Endodermal cell (in vitro differentiated cells): ENCODE data around the gene CAPRIN1. TPM values are rescaled to one million over a fixed set of nuclear protein-coding genes. Genes with fewer than 3 reads are reported as not detected.

Experiments used
- DNase-seq: peaks from one replicate; pipeline ENCODE4 v3.0.0-alpha.2; 2017
- H3K27ac ChIP-seq: 2 replicates; pipeline ENCODE4 v1.5.1; 2013; ENCODE audit warnings: mild to moderate bottlenecking, low read depth, low read length, moderate library complexity
- H3K27me3 ChIP-seq: 2 replicates; pipeline ENCODE4 v1.6.1; 2013; ENCODE audit warnings: mild to moderate bottlenecking, low read length, moderate library complexity; ENCODE audit not compliant: insufficient read depth, control insufficient read depth, poor library complexity, severe bottlenecking
- H3K36me3 ChIP-seq: 2 replicates; pipeline ENCODE4 v1.7.0; 2013; ENCODE audit warnings: mild to moderate bottlenecking, low read length, moderate library complexity; ENCODE audit not compliant: control insufficient read depth, insufficient read depth
- H3K4me1 ChIP-seq: one replicate; pipeline ENCODE4 v1.7.0; 2013; ENCODE audit warnings: low read length; ENCODE audit not compliant: control insufficient read depth, insufficient read depth
- H3K4me3 ChIP-seq: 2 replicates; pipeline ENCODE4 v1.5.1; 2013; ENCODE audit warnings: mild to moderate bottlenecking, low read length, moderate library complexity
- H3K9ac ChIP-seq: 2 replicates; pipeline ENCODE4 v1.6.1; 2013; ENCODE audit warnings: mild to moderate bottlenecking, low read length, moderate library complexity; ENCODE audit not compliant: poor library complexity, severe bottlenecking; ENCODE audit errors: extremely low read depth
- H3K9me3 ChIP-seq: 2 replicates; pipeline ENCODE4 v1.6.1; 2013; ENCODE audit warnings: mild to moderate bottlenecking, low read length, moderate library complexity; ENCODE audit not compliant: control insufficient read depth
- H3K27ac Mint-ChIP-seq: 2 replicates; pipeline ENCODE4 v1.8.0; 2020; ENCODE audit warnings: mixed read lengths
- H3K27me3 Mint-ChIP-seq: 2 replicates; pipeline ENCODE4 v1.8.0; 2021; ENCODE audit warnings: mild to moderate bottlenecking, mixed read lengths; ENCODE audit not compliant: insufficient read depth
- H3K36me3 Mint-ChIP-seq: 2 replicates; pipeline ENCODE4 v1.8.0; 2020; ENCODE audit warnings: low read depth, mixed read lengths
- H3K4me1 Mint-ChIP-seq: 2 replicates; pipeline ENCODE4 v1.8.0; 2020; ENCODE audit warnings: mixed read lengths
- H3K4me3 Mint-ChIP-seq: 2 replicates; pipeline ENCODE4 v1.8.0; 2020; ENCODE audit warnings: mild to moderate bottlenecking, moderate library complexity, mixed read lengths
- H3K9me3 Mint-ChIP-seq: 2 replicates; pipeline ENCODE4 v1.8.0; 2020; ENCODE audit warnings: mild to moderate bottlenecking, mixed read lengths
- WGBS, 2 experiments: methylation state at CpG; one replicate each; pipeline versions ENCODE4 v1.1.5 to v1.1.7; 2013; ENCODE audit warnings: missing lambda C conversion rate in 2 of 2, mixed read lengths in 1 of 2; ENCODE audit not compliant: insufficient coverage in 1 of 2, insufficient read length in 1 of 2; 5-methylcytosine and 5-hydroxymethylcytosine counted together
- total RNA-seq, 2 donors: library from RNA; stranded (reverse); fragmentation: NEBNext Ultra II Directional in 1 of 2; extraction: Animal tissue kit (Norgen Biotek cat#: 25700) in 1 of 2; gene quantifications; 2 replicates in 1 of 2; 3 replicates in 1 of 2; pipeline ENCODE4 v1.2.1, GENCODE V29; 2021
- TF ChIP-seq, protein P1 (sequence below): fragments of 200-600 bp; sonication (generic); conservative IDR thresholded peaks from 2 replicates; pipeline ENCODE4 v1.5.0; 2021; ENCODE audit warnings: antibody characterized with exemption, mild to moderate bottlenecking

CAPRIN1 gene
- total RNA-seq, 2 donors from 2014 or later = 226 to 241 TPM

DNA sequence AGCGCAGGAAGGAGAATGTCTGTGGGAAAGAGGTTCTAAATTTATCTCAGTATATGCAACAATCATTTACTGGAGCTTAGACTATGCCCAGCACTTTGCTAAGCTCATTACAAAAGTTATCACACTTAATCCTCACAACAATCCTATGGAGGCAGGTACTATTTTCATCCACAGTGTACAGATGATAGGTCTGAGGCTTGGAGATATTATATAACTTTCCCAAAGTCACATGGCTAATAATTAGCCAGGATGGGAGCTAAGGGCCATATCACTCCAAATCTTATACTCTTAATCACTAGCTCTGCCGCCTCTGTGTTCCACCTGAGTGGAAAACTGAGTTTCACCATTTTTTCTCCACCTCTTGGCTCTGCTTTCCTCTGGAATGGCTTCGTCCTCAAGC lies 47.3 kb upstream of the CAPRIN1 start:
- no peaks in the 10 kb centered on the region for H3K4me1 Mint-ChIP-seq
- no peaks in the 10 kb centered on the region for H3K36me3 Mint-ChIP-seq
- peaks cover 12% of the 10 kb centered on the region for H3K27me3 Mint-ChIP-seq
- H3K27ac Mint-ChIP-seq = no peak overlapping the region
- TF ChIP-seq, protein P1, sequence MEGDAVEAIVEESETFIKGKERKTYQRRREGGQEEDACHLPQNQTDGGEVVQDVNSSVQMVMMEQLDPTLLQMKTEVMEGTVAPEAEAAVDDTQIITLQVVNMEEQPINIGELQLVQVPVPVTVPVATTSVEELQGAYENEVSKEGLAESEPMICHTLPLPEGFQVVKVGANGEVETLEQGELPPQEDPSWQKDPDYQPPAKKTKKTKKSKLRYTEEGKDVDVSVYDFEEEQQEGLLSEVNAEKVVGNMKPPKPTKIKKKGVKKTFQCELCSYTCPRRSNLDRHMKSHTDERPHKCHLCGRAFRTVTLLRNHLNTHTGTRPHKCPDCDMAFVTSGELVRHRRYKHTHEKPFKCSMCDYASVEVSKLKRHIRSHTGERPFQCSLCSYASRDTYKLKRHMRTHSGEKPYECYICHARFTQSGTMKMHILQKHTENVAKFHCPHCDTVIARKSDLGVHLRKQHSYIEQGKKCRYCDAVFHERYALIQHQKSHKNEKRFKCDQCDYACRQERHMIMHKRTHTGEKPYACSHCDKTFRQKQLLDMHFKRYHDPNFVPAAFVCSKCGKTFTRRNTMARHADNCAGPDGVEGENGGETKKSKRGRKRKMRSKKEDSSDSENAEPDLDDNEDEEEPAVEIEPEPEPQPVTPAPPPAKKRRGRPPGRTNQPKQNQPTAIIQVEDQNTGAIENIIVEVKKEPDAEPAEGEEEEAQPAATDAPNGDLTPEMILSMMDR = no peak
- Histone ChIP-seq H3K36me3 (no peaks in the 10 kb centered on the region), H3K9me3 (no peaks in the 10 kb centered on the region), H3K4me3 (no peak overlapping the region), H3K27ac (no peak overlapping the region), H3K4me1 (no peaks in the 10 kb centered on the region), H3K27me3 (peaks cover 19% of the 10 kb centered on the region), H3K9ac (no peak overlapping the region)
- H3K4me3 Mint-ChIP-seq = no peak overlapping the region
- no peak for DNase-seq
- 68% methylated on average over 2 of the region's 3 CpGs; no CpG with 5 or more reads in 1 of the 2 experiments for WGBS, 2 experiments
- H3K9me3 Mint-ChIP-seq = no peaks in the 10 kb centered on the region

DNA sequence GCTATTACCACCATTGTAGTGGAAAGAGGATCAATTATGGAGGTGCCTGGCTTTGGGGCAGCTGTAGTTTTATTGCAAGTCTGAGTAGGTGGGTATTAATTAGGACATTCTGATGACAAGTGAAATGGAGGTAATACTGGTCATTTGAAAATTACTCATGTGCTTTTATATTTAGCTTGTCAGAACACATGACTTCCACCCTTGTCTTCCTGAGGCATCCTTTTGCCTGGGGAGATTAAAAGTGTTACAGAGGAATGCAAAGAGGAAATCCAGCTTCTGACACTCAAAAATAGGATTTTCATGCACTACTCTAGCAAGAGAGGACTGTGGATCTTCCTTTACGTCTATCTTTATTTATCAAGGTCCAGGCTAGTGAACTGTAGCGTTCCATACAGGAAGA lies 44.7 kb upstream of the CAPRIN1 start:
- Histone ChIP-seq H3K36me3 (no peaks in the 10 kb centered on the region), H3K4me1 (no peaks in the 10 kb centered on the region), H3K4me3 (no peak overlapping the region), H3K9me3 (no peaks in the 10 kb centered on the region), H3K27ac (no peak overlapping the region), H3K27me3 (peaks cover 19% of the 10 kb centered on the region), H3K9ac (no peak overlapping the region)
- Mint-ChIP-seq H3K4me3 (no peak overlapping the region), H3K36me3 (no peaks in the 10 kb centered on the region), H3K27me3 (peaks cover 12% of the 10 kb centered on the region), H3K9me3 (no peaks in the 10 kb centered on the region), H3K4me1 (no peaks in the 10 kb centered on the region), H3K27ac (no peak overlapping the region)
- TF ChIP-seq, protein P1 = no peak
- no peak for DNase-seq
- WGBS, 2 experiments = 43% methylated on average over 2 of the region's 2 CpGs; no CpG with 5 or more reads in 1 of the 2 experiments

DNA sequence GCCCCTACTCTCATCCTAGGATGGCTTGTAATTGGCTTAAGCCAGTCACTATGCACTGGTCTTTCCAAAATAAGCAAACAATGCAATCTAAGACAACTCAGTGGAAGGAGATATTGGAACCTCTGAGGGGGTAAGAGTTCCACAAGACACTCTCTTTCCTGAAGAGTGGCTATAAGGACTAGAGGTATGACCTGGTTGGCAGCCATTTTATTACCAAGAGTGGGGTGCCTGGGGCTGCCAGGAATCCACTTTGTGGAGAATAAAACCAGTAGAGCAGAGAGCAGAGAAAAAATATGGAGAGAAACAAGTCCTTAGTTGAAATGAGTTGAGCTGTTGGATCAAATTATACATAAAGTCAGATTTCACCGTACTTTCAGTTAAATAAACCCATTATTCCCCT lies 38.8 kb upstream of the CAPRIN1 start:
- TF ChIP-seq, protein P1 = no peak
- H3K27ac ChIP-seq = no peak overlapping the region
- no peaks in the 10 kb centered on the region for H3K9me3 Mint-ChIP-seq
- no peak overlapping the region for H3K4me3 ChIP-seq
- H3K9me3 ChIP-seq = no peaks in the 10 kb centered on the region
- peaks cover 2% of the 10 kb centered on the region for H3K27me3 Mint-ChIP-seq
- H3K4me3 Mint-ChIP-seq = no peak overlapping the region
- H3K27ac Mint-ChIP-seq = no peak overlapping the region
- H3K36me3 ChIP-seq = no peaks in the 10 kb centered on the region
- H3K36me3 Mint-ChIP-seq = no peaks in the 10 kb centered on the region
- H3K4me1 Mint-ChIP-seq = no peaks in the 10 kb centered on the region
- H3K4me1 ChIP-seq = no peaks in the 10 kb centered on the region
- H3K9ac ChIP-seq = no peak overlapping the region
- no CpG with 5 or more reads among the region's 1 CpG for WGBS, 2 experiments
- no peak for DNase-seq
- no peaks in the 10 kb centered on the region for H3K27me3 ChIP-seq
